ENCODE data around the gene SLC6A2. TPM values are rescaled to one million over a fixed set of nuclear protein-coding genes. Genes with fewer than 3 reads are reported as not detected.

Gene SLC6A2
- total and polyA plus RNA-seq, 8 donors = 0.09 to 0.52 (median 0.25) TPM; not detected in 5

- H3K36me3 ChIP-seq = no peaks in the 10 kb centered on the region
- H3K27ac ChIP-seq = no peak overlapping the region
- no peaks in the 10 kb centered on the region for H3K27me3 ChIP-seq
- H3K4me1 ChIP-seq = no peaks in the 10 kb centered on the region
- TF ChIP-seq CTCF (IDR thresholded peaks at IDR 0.05) = no peak
- no peak overlapping the region for H3K4me3 ChIP-seq
- WGBS, 2 donors = 61 to 63% methylated on average over 5 of the region's 5 CpGs
- no peak for DNase-seq
- no peak for ATAC-seq
- intact Hi-C loops (cut with DNase I) = no loop called here
- no peaks in the 10 kb centered on the region for H3K9me3 ChIP-seq
- no peak for FAIRE-seq
Observed at GRCh38 chr16:55725055-55725777, 69.4 kb downstream of the SLC6A2 start.

- H3K27me3 ChIP-seq = no peaks in the 10 kb centered on the region
- FAIRE-seq = no peak
- DNase-seq = no peak
- no peak for ATAC-seq
- 47 to 58% methylated on average over 6 of the region's 6 CpGs for WGBS, 2 donors
- H3K27ac ChIP-seq = no peak overlapping the region
- no peaks in the 10 kb centered on the region for H3K4me1 ChIP-seq
- H3K36me3 ChIP-seq = no peaks in the 10 kb centered on the region
- no peak overlapping the region for H3K4me3 ChIP-seq
- no peak for TF ChIP-seq CTCF (IDR thresholded peaks at IDR 0.05)
- H3K9me3 ChIP-seq = no peaks in the 10 kb centered on the region
- intact Hi-C loops (cut with DNase I) = no loop called here
Observed at GRCh38 chr16:55728797-55729196, 73.0 kb downstream of the SLC6A2 start.

GRCh38 chr16:55730115-55730514, 74.3 kb downstream of the SLC6A2 start:
- ATAC-seq (no peak), FAIRE-seq (no peak), DNase-seq (no peak)
- 58 to 71% methylated on average over 5 of the region's 5 CpGs for WGBS, 2 donors
- no peak for TF ChIP-seq CTCF (IDR thresholded peaks at IDR 0.05)
- Histone ChIP-seq H3K4me1 (no peaks in the 10 kb centered on the region), H3K27me3 (no peaks in the 10 kb centered on the region), H3K4me3 (no peak overlapping the region), H3K27ac (no peak overlapping the region), H3K36me3 (no peaks in the 10 kb centered on the region), H3K9me3 (no peaks in the 10 kb centered on the region)
- intact Hi-C loops (cut with DNase I) = no loop called here

GRCh38 chr16:55732496-55732895, 76.7 kb downstream of the SLC6A2 start:
- ATAC-seq (no peak), DNase-seq (no peak)
- WGBS, 2 donors = 54 to 69% methylated on average over 2 of the region's 2 CpGs

More at GRCh38 chr16:55732496-55732895, 76.7 kb downstream of the SLC6A2 start:
- Histone ChIP-seq H3K4me1 (no peaks in the 10 kb centered on the region), H3K27me3 (no peaks in the 10 kb centered on the region), H3K9me3 (no peaks in the 10 kb centered on the region), H3K36me3 (no peaks in the 10 kb centered on the region), H3K4me3 (no peak overlapping the region), H3K27ac (no peak overlapping the region)
- TF ChIP-seq CTCF (IDR thresholded peaks at IDR 0.05) = no peak
- no peak for FAIRE-seq
- intact Hi-C loops (cut with DNase I) = no loop called here

Data from pancreas (tissue), 10 donors.